Esophagus squamous epithelium (tissue), 4 donors: ENCODE data around the gene CDC14A.

Source experiments
- POLR2A ChIP-seq, 4 donors: fragments of 450-650 bp; IDR thresholded peaks; one replicate each; pipeline ENCODE4 v1.6.1; 2017; ENCODE audit warnings: antibody characterized with exemption in 4 of 4, mild to moderate bottlenecking in 4 of 4, moderate library complexity in 3 of 4
- TF ChIP-seq, protein P1 (sequence below), 6 experiments: fragments of 450-650 bp in 4 of 6; fragments of 200-600 bp in 2 of 6; sonication (generic) in 2 of 6; IDR thresholded peaks; one replicate each; pipeline ENCODE4 v1.5.1; 2016 to 2019; ENCODE audit warnings: antibody characterized with exemption in 6 of 6, mild to moderate bottlenecking in 4 of 6, moderate library complexity in 4 of 6

DNA sequence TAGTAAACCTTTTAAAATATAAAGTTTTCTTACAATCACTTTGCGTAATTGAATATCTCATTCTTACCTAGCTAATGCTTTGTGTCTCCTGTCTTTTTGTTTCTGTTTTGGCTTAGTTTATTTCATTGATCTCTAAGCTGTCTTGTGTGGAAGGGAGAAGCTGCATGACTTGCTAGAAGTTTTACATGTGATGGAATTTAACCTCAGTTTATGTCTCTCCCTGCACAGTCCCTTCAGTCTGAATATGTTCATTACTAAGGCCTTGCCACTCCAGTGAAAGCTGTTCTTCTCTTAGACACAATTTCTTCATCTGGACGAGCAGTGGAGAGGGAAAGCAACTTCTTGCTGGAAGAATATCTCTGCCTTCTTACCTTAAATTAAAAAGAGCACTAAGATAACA is 165.7 kb downstream of the CDC14A start:
- TF ChIP-seq, protein P1, sequence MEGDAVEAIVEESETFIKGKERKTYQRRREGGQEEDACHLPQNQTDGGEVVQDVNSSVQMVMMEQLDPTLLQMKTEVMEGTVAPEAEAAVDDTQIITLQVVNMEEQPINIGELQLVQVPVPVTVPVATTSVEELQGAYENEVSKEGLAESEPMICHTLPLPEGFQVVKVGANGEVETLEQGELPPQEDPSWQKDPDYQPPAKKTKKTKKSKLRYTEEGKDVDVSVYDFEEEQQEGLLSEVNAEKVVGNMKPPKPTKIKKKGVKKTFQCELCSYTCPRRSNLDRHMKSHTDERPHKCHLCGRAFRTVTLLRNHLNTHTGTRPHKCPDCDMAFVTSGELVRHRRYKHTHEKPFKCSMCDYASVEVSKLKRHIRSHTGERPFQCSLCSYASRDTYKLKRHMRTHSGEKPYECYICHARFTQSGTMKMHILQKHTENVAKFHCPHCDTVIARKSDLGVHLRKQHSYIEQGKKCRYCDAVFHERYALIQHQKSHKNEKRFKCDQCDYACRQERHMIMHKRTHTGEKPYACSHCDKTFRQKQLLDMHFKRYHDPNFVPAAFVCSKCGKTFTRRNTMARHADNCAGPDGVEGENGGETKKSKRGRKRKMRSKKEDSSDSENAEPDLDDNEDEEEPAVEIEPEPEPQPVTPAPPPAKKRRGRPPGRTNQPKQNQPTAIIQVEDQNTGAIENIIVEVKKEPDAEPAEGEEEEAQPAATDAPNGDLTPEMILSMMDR (IDR thresholded peaks at IDR 0.05): no peak
- no peak for TF ChIP-seq POLR2A (IDR thresholded peaks at IDR 0.05)
